HEK293 (cell line): ENCODE results near the gene PPP1R9B.

Experiments
- BCL11B ChIP-seq: fragments of 450-650 bp; formaldehyde crosslinking; IDR thresholded peaks from 2 replicates; pipeline ENCODE4 v1.5.1; 2016; ENCODE audit warnings: low read depth, missing biosample characterization, missing genetic modification characterization
- KLF16 ChIP-seq: fragments of 450-650 bp; formaldehyde crosslinking; IDR thresholded peaks from 2 replicates; pipeline ENCODE4 v1.5.1; 2017; ENCODE audit warnings: missing biosample characterization, missing genetic modification characterization
- PATZ1 ChIP-seq: fragments of 450-650 bp; formaldehyde crosslinking; IDR thresholded peaks from 2 replicates; pipeline ENCODE4 v1.5.1; 2016; ENCODE audit warnings: missing biosample characterization, missing genetic modification characterization
- PRDM1 ChIP-seq: fragments of 450-650 bp; formaldehyde crosslinking; IDR thresholded peaks from 2 replicates; pipeline ENCODE4; 2016; ENCODE audit warnings: missing biosample characterization, missing genetic modification characterization
- RBAK ChIP-seq: fragments of 450-650 bp; formaldehyde crosslinking; IDR thresholded peaks from 2 replicates; pipeline ENCODE4 v1.5.1; 2016; ENCODE audit warnings: missing biosample characterization, missing genetic modification characterization
- SCRT2 ChIP-seq: fragments of 450-650 bp; formaldehyde crosslinking; IDR thresholded peaks from 2 replicates; pipeline ENCODE4 v1.5.1; 2016; ENCODE audit warnings: missing biosample characterization, missing genetic modification characterization
- SETDB1 ChIP-seq: IDR thresholded peaks from one replicate; pipeline ENCODE4 v1.6.1; 2017; ENCODE audit warnings: mild to moderate bottlenecking, low read length, moderate library complexity, mixed read lengths; ENCODE audit not compliant: insufficient read length
- ZBTB48 ChIP-seq: fragments of 450-650 bp; formaldehyde crosslinking; IDR thresholded peaks from 2 replicates; pipeline ENCODE4 v1.5.1; 2016; ENCODE audit warnings: missing biosample characterization, missing genetic modification characterization
- ZBTB6 ChIP-seq: fragments of 450-650 bp; formaldehyde crosslinking; IDR thresholded peaks from 2 replicates; pipeline ENCODE4 v1.5.1; 2017; ENCODE audit warnings: missing biosample characterization, missing genetic modification characterization
- ZFP3 ChIP-seq: fragments of 450-650 bp; formaldehyde crosslinking; IDR thresholded peaks from 2 replicates; pipeline ENCODE4 v1.5.1; 2016; ENCODE audit warnings: low read depth, missing biosample characterization, missing genetic modification characterization
- ZNF10 ChIP-seq: fragments of 450-650 bp; formaldehyde crosslinking; IDR thresholded peaks from 2 replicates; pipeline ENCODE4 v1.5.1; 2017; ENCODE audit warnings: missing biosample characterization, missing genetic modification characterization
- ZNF133 ChIP-seq: fragments of 450-650 bp; formaldehyde crosslinking; IDR thresholded peaks from 2 replicates; pipeline ENCODE4 v1.5.1; 2016; ENCODE audit warnings: missing biosample characterization, missing genetic modification characterization
- ZNF146 ChIP-seq: fragments of 450-650 bp; formaldehyde crosslinking; IDR thresholded peaks from 2 replicates; pipeline ENCODE4 v1.5.1; 2016; ENCODE audit warnings: missing biosample characterization, missing genetic modification characterization
- ZNF16 ChIP-seq: fragments of 450-650 bp; formaldehyde crosslinking; IDR thresholded peaks from 2 replicates; pipeline ENCODE4 v1.5.1; 2016; ENCODE audit warnings: low read depth, missing biosample characterization, missing genetic modification characterization
- ZNF169 ChIP-seq: fragments of 450-650 bp; formaldehyde crosslinking; IDR thresholded peaks from 2 replicates; pipeline ENCODE4 v1.5.1; 2016; ENCODE audit warnings: missing biosample characterization, missing genetic modification characterization
- ZNF174 ChIP-seq: fragments of 450-650 bp; formaldehyde crosslinking; IDR thresholded peaks from 2 replicates; pipeline ENCODE4 v1.5.0; 2017; ENCODE audit warnings: missing biosample characterization, mild to moderate bottlenecking, missing genetic modification characterization
- ZNF184 ChIP-seq: fragments of 450-650 bp; IDR thresholded peaks from 2 replicates; pipeline ENCODE4 v1.5.1; 2018; ENCODE audit warnings: missing biosample characterization, mild to moderate bottlenecking, missing genetic modification characterization
- ZNF19 ChIP-seq: fragments of 450-650 bp; formaldehyde crosslinking; IDR thresholded peaks from 2 replicates; pipeline ENCODE4; 2016; ENCODE audit warnings: missing biosample characterization, missing genetic modification characterization, low read depth
- ZNF23 ChIP-seq: fragments of 450-650 bp; formaldehyde crosslinking; IDR thresholded peaks from 2 replicates; pipeline ENCODE4 v1.5.1; 2016; ENCODE audit warnings: missing biosample characterization, missing genetic modification characterization, borderline replicate concordance
- ZNF335 ChIP-seq: fragments of 450-650 bp; formaldehyde crosslinking; conservative IDR thresholded peaks from 2 replicates; pipeline ENCODE4 v1.5.1; 2016; ENCODE audit warnings: missing biosample characterization, missing genetic modification characterization
- ZNF366 ChIP-seq: fragments of 450-650 bp; formaldehyde crosslinking; conservative IDR thresholded peaks from 2 replicates; pipeline ENCODE4 v1.5.1; 2016; ENCODE audit warnings: missing biosample characterization, missing genetic modification characterization
- ZNF514 ChIP-seq: fragments of 450-650 bp; formaldehyde crosslinking; IDR thresholded peaks from 2 replicates; pipeline ENCODE4 v1.5.1; 2016; ENCODE audit warnings: missing biosample characterization, missing genetic modification characterization
- ZNF530 ChIP-seq: fragments of 450-650 bp; formaldehyde crosslinking; IDR thresholded peaks from 2 replicates; pipeline ENCODE4 v1.5.1; 2016; ENCODE audit warnings: low read depth, missing biosample characterization, missing genetic modification characterization
- ZNF555 ChIP-seq: fragments of 450-650 bp; formaldehyde crosslinking; conservative IDR thresholded peaks from 2 replicates; pipeline ENCODE4 v1.5.1; 2017; ENCODE audit warnings: missing biosample characterization, mild to moderate bottlenecking, missing genetic modification characterization, inconsistent platforms
- ZNF629 ChIP-seq: fragments of 450-650 bp; formaldehyde crosslinking; IDR thresholded peaks from 2 replicates; pipeline ENCODE4 v1.5.1; 2017; ENCODE audit warnings: missing biosample characterization, missing genetic modification characterization
- ZNF830 ChIP-seq: fragments of 450-650 bp; IDR thresholded peaks from 2 replicates; pipeline ENCODE4 v1.5.0; 2018; ENCODE audit warnings: missing biosample characterization, missing genetic modification characterization, low read depth, mild to moderate bottlenecking, moderate library complexity
- ZNF843 ChIP-seq: fragments of 450-650 bp; formaldehyde crosslinking; IDR thresholded peaks from 2 replicates; pipeline ENCODE4 v1.5.1; 2016; ENCODE audit warnings: missing biosample characterization, missing genetic modification characterization
- ZSCAN16 ChIP-seq: fragments of 450-650 bp; formaldehyde crosslinking; IDR thresholded peaks from 2 replicates; pipeline ENCODE4 v1.5.1; 2016; ENCODE audit warnings: missing biosample characterization, missing genetic modification characterization
- TF ChIP-seq, protein P1 (sequence below): fragments of 450-650 bp; formaldehyde crosslinking; IDR thresholded peaks from 2 replicates; pipeline ENCODE4 v1.5.1; 2017; ENCODE audit warnings: missing biosample characterization, missing genetic modification characterization
- TF ChIP-seq, protein P2 (sequence below): fragments of 450-650 bp; formaldehyde crosslinking; conservative IDR thresholded peaks from 2 replicates; pipeline ENCODE4 v1.5.1; 2016; ENCODE audit warnings: low read depth, missing biosample characterization, missing genetic modification characterization
- TF ChIP-seq, protein P3 (sequence below): fragments of 450-650 bp; formaldehyde crosslinking; IDR thresholded peaks from 2 replicates; pipeline ENCODE4 v1.5.1; 2016; ENCODE audit warnings: missing biosample characterization, missing genetic modification characterization

PPP1R9B gene

GRCh38 chr17:50128441-50129352, 21.8 kb downstream of the PPP1R9B start (continued):
- no peak for TF ChIP-seq ZNF174
- no peak for TF ChIP-seq ZBTB6 (tag by site-specific recombination)
- TF ChIP-seq ZNF184 (tag by site-specific recombination) = no peak
- TF ChIP-seq SETDB1 = no peak
- TF ChIP-seq ZNF23 (tag by site-specific recombination) = no peak
- TF ChIP-seq, protein P1, sequence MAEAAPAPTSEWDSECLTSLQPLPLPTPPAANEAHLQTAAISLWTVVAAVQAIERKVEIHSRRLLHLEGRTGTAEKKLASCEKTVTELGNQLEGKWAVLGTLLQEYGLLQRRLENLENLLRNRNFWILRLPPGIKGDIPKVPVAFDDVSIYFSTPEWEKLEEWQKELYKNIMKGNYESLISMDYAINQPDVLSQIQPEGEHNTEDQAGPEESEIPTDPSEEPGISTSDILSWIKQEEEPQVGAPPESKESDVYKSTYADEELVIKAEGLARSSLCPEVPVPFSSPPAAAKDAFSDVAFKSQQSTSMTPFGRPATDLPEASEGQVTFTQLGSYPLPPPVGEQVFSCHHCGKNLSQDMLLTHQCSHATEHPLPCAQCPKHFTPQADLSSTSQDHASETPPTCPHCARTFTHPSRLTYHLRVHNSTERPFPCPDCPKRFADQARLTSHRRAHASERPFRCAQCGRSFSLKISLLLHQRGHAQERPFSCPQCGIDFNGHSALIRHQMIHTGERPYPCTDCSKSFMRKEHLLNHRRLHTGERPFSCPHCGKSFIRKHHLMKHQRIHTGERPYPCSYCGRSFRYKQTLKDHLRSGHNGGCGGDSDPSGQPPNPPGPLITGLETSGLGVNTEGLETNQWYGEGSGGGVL (tag by site-specific recombination) = 0 out of 2 replicates have a peak, but pooled peaks have one; percentile 7
- TF ChIP-seq, protein P2, sequence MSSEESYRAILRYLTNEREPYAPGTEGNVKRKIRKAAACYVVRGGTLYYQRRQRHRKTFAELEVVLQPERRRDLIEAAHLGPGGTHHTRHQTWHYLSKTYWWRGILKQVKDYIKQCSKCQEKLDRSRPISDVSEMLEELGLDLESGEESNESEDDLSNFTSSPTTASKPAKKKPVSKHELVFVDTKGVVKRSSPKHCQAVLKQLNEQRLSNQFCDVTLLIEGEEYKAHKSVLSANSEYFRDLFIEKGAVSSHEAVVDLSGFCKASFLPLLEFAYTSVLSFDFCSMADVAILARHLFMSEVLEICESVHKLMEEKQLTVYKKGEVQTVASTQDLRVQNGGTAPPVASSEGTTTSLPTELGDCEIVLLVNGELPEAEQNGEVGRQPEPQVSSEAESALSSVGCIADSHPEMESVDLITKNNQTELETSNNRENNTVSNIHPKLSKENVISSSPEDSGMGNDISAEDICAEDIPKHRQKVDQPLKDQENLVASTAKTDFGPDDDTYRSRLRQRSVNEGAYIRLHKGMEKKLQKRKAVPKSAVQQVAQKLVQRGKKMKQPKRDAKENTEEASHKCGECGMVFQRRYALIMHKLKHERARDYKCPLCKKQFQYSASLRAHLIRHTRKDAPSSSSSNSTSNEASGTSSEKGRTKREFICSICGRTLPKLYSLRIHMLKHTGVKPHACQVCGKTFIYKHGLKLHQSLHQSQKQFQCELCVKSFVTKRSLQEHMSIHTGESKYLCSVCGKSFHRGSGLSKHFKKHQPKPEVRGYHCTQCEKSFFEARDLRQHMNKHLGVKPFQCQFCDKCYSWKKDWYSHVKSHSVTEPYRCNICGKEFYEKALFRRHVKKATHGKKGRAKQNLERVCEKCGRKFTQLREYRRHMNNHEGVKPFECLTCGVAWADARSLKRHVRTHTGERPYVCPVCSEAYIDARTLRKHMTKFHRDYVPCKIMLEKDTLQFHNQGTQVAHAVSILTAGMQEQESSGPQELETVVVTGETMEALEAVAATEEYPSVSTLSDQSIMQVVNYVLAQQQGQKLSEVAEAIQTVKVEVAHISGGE (tag by site-specific recombination) = no peak; the same call in 1 of the 2 replicates
- no peak for TF ChIP-seq RBAK (tag by site-specific recombination)
- 0 out of 2 replicates have a peak, but pooled peaks have one; percentile 28 for TF ChIP-seq PATZ1 (tag by site-specific recombination)
- no peak for TF ChIP-seq SCRT2 (tag by site-specific recombination)
- TF ChIP-seq PRDM1 (tag by site-specific recombination) = peak; percentile 76
- TF ChIP-seq ZNF16 (tag by site-specific recombination) = no peak
- no peak; the same call in 1 of the 2 replicates for TF ChIP-seq BCL11B (tag by site-specific recombination)
- TF ChIP-seq ZNF19 (tag by site-specific recombination) = no peak
- no peak for TF ChIP-seq ZNF843 (tag by site-specific recombination)
- peak; percentile 64 for TF ChIP-seq ZNF366 (tag by site-specific recombination)
- TF ChIP-seq ZNF133 (tag by site-specific recombination) = no peak
- TF ChIP-seq ZBTB48 (tag by site-specific recombination) = no peak
- TF ChIP-seq ZNF530 (tag by site-specific recombination) = no peak
- TF ChIP-seq, protein P3, sequence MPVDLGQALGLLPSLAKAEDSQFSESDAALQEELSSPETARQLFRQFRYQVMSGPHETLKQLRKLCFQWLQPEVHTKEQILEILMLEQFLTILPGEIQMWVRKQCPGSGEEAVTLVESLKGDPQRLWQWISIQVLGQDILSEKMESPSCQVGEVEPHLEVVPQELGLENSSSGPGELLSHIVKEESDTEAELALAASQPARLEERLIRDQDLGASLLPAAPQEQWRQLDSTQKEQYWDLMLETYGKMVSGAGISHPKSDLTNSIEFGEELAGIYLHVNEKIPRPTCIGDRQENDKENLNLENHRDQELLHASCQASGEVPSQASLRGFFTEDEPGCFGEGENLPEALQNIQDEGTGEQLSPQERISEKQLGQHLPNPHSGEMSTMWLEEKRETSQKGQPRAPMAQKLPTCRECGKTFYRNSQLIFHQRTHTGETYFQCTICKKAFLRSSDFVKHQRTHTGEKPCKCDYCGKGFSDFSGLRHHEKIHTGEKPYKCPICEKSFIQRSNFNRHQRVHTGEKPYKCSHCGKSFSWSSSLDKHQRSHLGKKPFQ = no peak
- no peak for TF ChIP-seq KLF16 (tag by site-specific recombination)
- no peak for TF ChIP-seq ZNF830 (tag by site-specific recombination)
- TF ChIP-seq ZNF514 (tag by site-specific recombination) = no peak
- TF ChIP-seq ZSCAN16 (tag by site-specific recombination) = no peak
- no peak for TF ChIP-seq ZNF169 (tag by site-specific recombination)
- no peak for TF ChIP-seq ZNF10 (tag by site-specific recombination)
- TF ChIP-seq ZNF335 = no peak
- no peak for TF ChIP-seq ZNF629 (tag by site-specific recombination)
- no peak for TF ChIP-seq ZNF146 (tag by site-specific recombination)
- TF ChIP-seq ZNF555 (tag by site-specific recombination) = no peak
- TF ChIP-seq ZFP3 (tag by site-specific recombination) = no peak
